ENCODE measurements around the gene SLC22A12.
"Not testable (repeated sequence)": the region's sequence is repeated elsewhere in the genome, so short reads cannot be mapped to it uniquely, and the experiment has no call there.

Gene SLC22A12

GRCh38 chr11:64591257-64592233, 525 bp downstream of the SLC22A12 start:
- no peak for DNase-seq

GRCh38 chr11:64592234-64592615, 1.2 kb downstream of the SLC22A12 start:
- no peak for DNase-seq

GRCh38 chr11:64592656-64593055, 1.6 kb downstream of the SLC22A12 start:
- DNase-seq = no peak

- DNase-seq = no peak
Measured at GRCh38 chr11:64593156-64594105, 2.4 kb downstream of the SLC22A12 start.

GRCh38 chr11:64594159-64594939, 3.3 kb downstream of the SLC22A12 start:
- DNase-seq = no peak

- not testable (repeated sequence) for DNase-seq
Measured at GRCh38 chr11:64595922-64596321, 4.9 kb downstream of the SLC22A12 start.

- DNase-seq = no peak
Measured at GRCh38 chr11:64597671-64598101, 6.7 kb downstream of the SLC22A12 start.

- DNase-seq = no peak
Measured at GRCh38 chr11:64598106-64598796, 7.2 kb downstream of the SLC22A12 start.

- no peak for DNase-seq
Measured at GRCh38 chr11:64598797-64599697, 8.0 kb downstream of the SLC22A12 start.

- no peak for DNase-seq
Measured at GRCh38 chr11:64599698-64600211, 8.7 kb downstream of the SLC22A12 start.

- no peak for DNase-seq
Measured at GRCh38 chr11:64600281-64600992, 9.4 kb downstream of the SLC22A12 start.

- DNase-seq = no peak
Measured at GRCh38 chr11:64601605-64602465, 10.8 kb downstream of the SLC22A12 start.

GRCh38 chr11:64602466-64603070, 11.5 kb downstream of the SLC22A12 start:
- no peak for DNase-seq

- DNase-seq = no peak
Measured at GRCh38 chr11:64603411-64604110, 12.5 kb downstream of the SLC22A12 start.

GRCh38 chr11:64604458-64605243, 13.6 kb downstream of the SLC22A12 start:
- no peak for DNase-seq

GRCh38 chr11:64605244-64605560, 14.2 kb downstream of the SLC22A12 start:
- DNase-seq = no peak

Measured in inflammatory macrophage treated with lipopolysaccharide for 4 hours (primary cell).